Stimulated activated CD4-positive, alpha-beta T cell treated with anti-CD3 and anti-CD28 coated beads, Interleukin-4, amount 100 ng/mL, for 4 hours (primary cell): ENCODE data around the gene ZNF662.

Experiments
- DNase-seq, 2 experiments: peaks; one replicate each; pipeline ENCODE4 v3.0.0-alpha.2; 2020

ZNF662 gene

GRCh38 chr3:42891042-42891441 lies 14.9 kb upstream of the ZNF662 start:
- no peak for DNase-seq

- no peak for DNase-seq
Measured at GRCh38 chr3:42892169-42892568, 13.8 kb upstream of the ZNF662 start.

DNA sequence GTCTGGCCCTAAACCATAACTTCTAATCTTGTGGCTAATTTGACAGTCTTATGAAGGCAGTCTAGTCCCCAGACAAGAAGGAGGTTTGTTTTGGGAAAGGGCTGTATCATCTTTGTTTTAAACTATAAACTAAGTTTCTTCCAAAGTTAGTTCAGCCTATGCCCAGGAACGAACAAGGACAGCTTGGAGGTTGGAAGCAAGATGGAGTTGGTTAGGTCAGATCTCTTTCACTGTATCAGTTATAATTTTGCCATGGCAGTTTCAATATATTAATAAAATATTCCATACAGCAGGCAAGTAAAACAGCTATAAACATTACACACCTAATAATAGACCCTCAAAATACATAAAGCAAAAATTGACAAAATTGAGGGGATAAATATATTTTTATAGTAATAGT lies 13.1 kb upstream of the ZNF662 start:
- DNase-seq = no peak

DNA sequence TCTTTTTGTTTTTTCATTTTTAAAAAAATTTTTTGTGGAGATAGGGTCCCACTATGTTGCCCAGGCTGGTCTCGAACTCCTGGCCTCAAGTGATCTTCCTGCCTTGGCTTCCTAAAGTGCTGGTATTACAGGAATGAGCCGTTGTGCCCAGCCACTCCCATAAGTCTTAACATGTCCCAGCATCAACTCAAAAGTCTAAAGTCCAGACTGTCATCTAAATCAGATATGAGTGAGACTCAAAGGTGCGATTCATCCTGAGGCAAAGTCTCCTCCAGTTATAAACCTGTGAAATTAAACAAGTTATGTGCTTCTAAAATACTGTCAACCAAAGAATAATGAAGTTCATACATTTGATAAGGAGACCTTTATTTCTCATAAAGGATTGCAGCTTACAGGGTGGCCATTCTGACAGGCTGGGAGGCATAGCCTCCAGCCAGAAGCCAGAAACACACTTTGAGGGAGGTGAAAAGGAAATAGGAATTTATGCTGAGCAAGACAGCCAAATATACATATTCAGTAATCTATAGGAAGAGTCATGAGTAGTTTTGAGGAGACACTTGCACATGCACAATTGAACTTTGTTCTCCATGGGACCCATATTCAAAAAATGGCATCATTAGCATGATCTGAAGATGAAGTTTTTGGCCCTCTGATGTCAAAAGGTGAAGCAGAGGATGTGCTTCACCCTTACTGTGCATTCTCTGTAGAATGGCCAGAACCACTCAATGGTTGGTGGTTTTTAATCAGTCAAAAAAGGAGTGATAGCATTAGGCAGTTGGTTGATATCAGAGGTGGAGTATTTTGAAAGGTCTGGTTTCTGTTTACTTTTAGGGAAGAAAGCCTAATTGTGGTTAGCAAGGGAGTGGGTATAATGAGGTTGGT lies 11.0 kb upstream of the ZNF662 start:
- DNase-seq = no peak

DNA sequence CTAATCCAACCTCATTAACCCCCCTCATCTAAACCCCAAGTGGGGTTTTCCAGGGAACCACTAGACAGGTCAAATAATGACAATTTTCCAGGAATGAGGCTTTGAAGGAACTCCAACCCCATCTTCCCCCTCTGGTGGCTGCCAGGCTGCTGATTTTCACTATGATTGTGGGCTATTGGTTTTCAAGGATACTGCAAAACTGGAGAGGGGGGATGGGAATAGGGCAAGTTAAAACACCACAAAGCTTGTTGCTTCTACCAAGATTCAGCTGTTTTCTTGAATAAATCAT lies 10.4 kb upstream of the ZNF662 start:
- no peak for DNase-seq

- DNase-seq = no peak
Measured at GRCh38 chr3:42898896-42899675, 6.9 kb upstream of the ZNF662 start.

DNA sequence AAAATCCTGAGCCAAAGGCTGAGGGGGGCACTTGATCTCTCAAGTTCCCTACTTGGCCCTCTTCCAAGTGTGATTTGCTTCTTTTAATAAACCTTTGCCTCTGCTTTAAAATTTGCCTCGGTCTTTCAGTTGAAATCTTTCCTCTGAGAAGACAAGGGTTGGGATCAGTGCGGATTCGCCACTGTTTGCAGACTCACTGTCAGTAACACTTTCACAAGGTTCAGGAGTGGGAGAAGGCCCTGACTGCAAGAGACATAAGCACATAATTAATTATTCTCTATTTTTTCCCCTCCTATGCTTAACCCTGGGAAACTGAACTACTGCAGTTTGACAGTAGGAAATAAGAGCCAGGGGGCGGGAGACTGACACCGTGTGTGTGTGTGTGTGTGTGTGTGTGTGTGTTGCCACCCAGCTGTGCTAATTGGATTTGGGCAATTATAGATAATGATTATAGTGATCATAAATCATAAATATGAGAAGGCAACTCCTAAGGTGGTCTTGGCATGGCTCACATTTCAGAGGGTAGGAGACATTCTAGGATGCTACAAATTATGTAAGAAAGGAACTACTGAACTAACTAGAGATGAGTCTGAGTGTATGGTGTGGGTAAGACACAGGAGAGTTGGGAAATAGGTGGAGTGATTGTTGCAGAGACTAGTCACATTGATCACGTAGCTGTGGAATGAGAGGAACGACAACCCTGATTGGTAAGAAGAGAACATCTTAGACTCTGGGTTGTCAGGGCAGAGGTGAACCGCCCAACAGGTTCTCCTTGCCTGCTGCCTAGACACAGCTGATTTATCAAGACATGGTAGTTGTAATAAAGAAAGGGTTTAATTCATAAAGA lies 5.5 kb upstream of the ZNF662 start:
- DNase-seq = no peak

- DNase-seq = no peak
Measured at GRCh38 chr3:42901073-42901415, 4.9 kb upstream of the ZNF662 start.

- no peak for DNase-seq
Measured at GRCh38 chr3:42902257-42902656, 3.7 kb upstream of the ZNF662 start.

- DNase-seq = no peak
Measured at GRCh38 chr3:42904076-42904475, 1.9 kb upstream of the ZNF662 start.

- DNase-seq = no peak
Measured at GRCh38 chr3:42905740-42906069, 237 bp upstream of the ZNF662 start.

- no peak for DNase-seq
Measured at GRCh38 chr3:42906848-42907183, 874 bp downstream of the ZNF662 start.

GRCh38 chr3:42908675-42909074 lies 2.7 kb downstream of the ZNF662 start:
- no peak for DNase-seq

- DNase-seq = no peak
Measured at GRCh38 chr3:42911551-42911950, 5.6 kb downstream of the ZNF662 start.

DNA sequence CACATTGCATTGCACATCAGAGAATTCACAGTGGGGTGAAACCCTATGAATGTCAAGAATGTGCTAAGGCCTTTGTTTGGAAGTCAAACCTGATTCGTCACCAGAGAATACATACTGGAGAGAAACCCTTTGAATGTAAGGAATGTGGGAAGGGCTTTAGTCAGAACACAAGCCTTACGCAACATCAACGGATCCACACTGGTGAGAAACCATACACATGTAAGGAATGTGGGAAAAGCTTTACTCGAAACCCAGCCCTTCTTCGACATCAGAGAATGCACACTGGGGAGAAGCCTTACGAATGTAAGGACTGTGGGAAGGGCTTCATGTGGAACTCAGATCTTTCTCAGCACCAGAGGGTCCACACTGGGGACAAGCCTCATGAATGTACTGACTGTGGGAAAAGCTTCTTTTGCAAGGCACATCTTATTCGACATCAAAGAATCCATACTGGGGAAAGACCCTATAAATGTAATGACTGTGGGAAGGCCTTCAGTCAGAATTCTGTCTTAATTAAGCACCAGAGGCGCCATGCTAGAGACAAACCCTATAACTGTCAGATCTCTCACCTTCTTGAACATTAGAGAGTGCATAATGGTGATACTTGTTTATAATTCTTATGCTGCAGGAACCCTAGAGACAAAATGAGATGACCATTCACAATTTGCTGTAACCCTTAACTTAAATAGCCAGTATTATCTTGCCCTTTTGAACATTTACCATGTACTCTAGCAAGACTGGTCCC lies 9.0 kb downstream of the ZNF662 start:
- no peak for DNase-seq

GRCh38 chr3:42923606-42924005 lies 17.7 kb downstream of the ZNF662 start:
- no peak for DNase-seq

- DNase-seq = no peak
Measured at GRCh38 chr3:42926310-42926709, 20.4 kb downstream of the ZNF662 start.

- DNase-seq = no peak
Measured at GRCh38 chr3:42934111-42934510, 28.2 kb downstream of the ZNF662 start.

DNA sequence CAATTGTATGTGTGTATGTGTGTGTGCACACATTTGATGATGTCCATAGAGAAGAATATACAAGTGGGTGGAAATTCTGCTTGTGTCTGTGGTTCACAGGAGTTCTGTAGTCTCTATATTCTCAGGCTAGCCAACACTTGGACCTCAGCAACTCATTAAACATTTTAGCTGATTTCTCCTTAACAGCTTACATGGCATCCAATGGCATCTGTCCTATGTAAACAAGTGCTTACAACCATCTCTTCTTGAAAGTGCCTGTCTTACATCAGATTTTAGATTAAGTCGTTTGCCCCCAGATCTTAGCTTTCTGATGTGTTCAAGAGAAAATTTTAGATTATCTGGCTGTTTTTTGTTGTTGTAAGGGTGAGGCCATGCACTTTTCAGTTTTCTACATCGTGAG lies 29.0 kb downstream of the ZNF662 start:
- DNase-seq = no peak

DNA sequence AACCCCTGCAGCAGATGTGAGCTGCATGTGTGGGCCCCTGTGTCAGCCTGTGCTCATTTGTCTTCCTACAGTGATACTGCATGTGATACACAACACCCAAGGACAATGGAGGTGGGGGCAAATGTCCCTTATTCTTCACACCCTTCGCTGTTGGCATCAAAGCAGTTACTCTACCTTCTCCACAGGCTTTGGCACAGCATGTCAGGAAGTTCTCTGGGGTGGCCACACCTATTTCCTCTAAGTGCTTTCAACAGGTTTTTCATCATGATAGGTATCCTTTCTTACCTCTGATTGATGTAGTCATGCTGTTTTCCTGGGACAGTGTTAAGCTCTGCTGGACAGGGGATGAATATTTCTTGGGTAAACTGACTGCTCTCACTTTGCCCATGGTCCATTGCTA lies 29.5 kb downstream of the ZNF662 start:
- DNase-seq = no peak

DNA sequence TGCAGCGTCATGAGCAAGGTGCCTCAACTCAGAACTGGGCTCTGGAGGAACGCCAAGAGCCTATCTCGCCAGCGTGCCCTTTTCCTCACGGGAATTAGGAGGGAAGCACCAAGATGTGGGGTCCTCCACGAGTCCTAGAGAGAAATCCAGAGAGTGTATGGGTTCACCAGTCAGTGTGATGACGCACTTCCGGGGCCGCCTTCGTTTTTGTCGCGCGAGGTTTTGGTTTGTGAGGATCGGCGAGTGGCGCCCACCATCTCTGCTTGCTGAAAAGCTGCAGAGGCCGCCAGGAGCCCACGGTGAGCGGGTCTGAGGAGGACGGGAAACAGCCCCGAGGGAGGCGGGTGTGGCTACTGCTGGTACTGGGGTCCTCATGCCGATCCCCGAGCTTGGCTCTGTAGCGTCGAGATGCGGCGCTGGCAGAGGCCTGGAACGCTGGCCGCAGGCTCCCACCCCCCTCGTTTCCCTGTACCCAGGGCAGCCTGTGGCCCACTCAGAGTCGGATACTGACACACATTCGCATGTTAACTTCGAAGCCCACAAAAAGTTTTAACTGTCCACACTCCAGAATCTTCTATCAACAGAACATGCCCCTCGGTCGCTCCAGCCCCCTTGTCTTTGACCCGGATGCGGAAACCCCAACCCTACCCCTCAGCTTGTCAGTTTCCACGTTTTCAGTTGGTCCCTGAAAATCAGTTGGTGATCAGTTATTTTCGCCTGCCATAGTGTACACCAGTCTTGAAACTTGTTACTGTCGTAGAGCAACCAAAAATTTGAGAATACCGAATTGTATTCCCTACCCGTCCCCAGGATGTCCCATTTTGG lies 30.4 kb downstream of the ZNF662 start:
- no peak for DNase-seq

DNA sequence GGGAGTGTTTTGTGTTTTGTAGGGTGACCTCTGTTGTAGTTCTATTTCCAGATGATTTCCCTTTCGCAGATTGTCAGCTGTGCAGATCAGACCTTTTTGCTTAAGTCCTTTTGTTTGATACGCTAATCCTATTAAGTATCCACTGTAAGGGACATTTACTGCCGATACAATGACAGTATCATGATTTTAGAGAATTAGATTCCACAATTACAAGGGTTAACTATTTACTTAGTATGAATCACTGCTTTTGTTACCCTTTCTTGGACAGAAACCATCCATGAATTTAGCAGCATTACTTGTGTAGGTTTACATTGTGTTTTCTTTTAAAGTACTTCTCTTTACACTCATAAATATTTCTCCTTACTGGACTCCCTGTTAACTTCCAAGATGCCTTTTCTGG lies 31.4 kb downstream of the ZNF662 start:
- DNase-seq = no peak
